NCI-H2081 (cell line): Measurements from ENCODE around the gene PDE6B.
A peak's percentile ranks its signal among the peaks of the same experiment; 100 is the strongest.
"Not testable (repeated sequence)": the region's sequence is repeated elsewhere in the genome, so short reads cannot be mapped to it uniquely, and the experiment has no call there.

Experiments
- DNase-seq, 2 experiments: peaks; one replicate each; lab custom pipeline; 2025; lab: John Stamatoyannopoulos, UW

PDE6B gene

DNA sequence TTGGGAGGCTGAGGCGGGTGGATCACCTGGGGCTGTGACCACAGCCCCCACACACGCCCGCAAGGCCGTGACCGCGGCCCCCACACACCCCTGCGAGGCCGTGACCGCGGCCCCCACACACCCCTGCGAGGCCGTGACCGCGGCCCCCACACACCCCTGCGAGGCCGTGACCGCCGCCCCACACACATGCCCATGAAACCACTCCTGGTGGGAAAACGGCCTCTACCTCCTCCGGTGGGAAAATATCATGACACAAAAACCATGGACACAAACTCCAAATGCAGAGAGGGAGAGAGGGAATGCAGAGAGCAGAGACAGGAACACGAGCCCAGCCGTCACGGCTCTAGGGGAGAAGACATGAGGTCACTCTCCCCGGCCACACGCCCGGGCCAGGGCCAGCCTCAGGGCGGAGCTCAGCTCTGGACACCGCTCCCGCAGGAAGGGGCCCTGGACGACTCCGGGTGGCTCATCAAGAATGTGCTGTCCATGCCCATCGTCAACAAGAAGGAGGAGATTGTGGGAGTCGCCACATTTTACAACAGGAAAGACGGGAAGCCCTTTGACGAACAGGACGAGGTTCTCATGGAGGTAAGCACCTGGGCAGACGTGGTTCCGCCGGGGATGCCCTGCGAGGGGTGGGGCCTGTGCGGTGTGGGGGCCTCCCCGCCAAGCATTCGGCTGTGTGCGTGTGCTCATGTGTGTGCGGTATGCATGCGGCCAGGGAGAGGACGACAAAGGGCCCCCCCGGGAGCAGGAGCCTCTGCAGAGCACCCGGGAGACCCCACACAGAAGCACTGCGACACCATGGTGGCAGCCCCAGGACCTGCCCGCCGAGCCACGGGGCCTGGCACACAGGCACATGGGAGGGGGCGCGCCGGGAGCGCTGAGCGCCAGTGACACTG lies 31.3 kb downstream of the PDE6B start:
- no peak for DNase-seq

DNA sequence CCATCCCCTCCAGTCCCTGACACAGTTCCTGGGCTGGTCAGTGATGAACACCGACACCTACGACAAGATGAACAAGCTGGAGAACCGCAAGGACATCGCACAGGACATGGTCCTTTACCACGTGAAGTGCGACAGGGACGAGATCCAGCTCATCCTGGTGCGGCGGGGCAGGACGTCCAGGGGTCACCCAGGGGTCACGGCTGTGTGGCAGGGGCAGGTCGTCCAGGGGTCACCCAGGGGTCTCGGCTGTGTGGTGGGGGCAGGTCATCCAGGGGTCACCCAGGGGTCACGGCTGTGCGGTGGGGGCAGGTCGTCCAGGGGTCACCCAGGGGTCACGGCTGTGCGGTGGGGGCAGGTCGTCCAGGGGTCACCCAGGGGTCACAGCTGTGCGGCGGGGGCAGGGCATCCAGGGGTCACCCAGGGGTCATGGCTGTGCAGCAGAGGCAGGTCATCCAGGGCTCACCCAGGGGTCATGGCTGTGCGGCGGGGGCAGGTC lies 32.0 kb downstream of the PDE6B start:
- DNase-seq, result no peak

DNA sequence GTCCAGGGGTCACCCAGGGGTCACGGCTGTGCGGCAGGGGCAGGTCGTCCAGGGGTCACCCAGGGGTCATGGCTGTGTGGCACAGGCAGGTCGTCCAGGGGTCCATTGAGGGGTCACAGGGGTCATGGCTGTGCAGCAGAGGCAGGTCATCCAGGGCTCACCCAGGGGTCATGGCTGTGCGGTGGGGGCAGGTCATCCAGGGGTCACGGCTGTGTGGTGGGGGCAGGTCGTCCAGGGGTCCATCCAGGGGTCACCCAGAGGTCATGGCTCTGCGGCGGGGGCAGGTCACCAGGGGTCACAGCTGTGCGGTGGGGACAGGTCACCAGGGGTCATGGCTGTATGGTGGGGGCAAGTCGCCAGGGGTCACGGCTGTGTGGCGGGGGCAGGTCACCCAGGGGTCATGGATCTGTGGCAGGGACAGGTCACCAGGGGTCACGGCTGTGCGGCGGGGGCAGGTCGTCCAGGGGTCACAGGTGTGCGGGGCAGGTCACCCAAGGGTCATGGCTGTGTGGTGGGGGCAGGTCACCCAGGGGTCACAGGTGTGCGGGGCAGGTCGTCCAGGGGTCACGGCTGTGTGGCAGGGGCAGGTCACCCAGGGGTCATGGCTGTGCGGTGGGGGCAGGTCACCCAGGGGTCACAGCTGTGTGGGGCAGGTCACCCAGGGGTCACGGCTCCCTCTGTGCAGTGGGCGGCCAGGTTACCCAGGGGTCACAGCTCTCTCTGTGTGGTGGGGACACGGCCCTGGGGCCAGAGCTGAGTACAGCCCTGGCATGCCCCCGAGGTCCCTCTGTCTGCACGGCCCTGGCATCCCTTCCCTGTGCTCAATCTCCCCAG lies 32.7 kb downstream of the PDE6B start:
- no peak for DNase-seq

DNA sequence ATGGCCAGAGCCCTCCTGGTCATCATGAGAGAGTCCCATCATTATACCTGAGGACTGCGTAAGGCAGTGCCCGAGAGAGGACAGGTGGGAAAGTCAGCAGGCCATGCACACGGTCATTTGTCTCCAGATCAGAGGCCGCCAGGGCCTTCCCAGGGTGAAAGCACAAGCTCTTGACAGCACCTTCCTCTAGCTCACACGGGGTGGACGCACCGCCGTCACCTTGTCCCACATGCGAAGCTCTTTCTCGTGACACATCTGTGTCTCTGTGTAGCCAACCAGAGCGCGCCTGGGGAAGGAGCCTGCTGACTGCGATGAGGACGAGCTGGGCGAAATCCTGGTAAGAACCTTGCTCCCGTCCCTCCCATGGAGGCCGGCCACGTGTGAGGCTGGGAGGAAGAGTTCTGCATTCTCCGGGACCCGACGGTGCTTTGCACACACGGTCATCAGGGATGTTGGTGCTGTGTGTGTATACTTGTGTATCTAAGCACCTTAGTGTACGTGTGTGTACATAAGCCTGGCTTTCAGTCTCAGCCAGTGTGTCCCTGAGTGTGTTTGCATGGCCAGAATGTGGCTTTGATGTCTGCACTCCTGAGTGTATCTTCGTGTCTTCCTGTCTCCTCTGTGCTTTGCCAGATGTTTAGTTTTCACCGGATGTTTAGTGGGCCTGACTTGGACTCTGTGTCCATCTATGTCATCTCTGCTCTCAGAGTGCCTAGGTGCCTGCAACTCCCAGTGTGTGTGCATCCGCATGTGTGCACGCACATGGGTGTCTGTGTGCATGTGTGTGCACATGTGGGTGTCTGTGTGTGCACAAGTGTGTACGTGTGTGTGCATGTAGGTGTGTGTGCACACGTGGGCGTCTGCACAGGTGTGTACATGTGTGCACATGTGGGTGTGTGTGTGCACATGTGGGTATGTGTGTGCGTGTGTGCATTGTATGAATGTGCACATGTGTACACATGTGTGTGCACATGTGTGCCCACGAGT lies 33.6 kb downstream of the PDE6B start:
- no peak for DNase-seq

DNA sequence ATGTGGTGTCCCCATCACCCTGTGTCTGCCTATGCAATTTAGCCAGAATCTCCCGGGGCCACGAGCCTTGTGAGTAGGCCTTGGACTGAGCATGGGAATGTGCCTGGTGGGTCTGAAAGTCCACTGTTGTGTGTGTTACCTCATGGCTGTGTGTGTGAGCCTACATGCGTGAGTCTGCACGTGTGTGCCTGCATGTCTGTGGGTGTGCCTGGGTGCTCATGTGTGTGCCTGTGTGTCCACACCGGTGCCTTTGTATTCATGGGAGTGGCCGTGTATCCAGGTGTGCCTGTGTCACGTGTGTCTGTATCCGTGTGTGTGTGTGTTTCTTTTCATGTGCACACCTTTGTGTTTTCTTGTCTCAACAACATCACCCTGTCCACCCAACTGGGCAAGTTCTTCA lies 34.5 kb downstream of the PDE6B start:
- DNase-seq, result no peak

DNA sequence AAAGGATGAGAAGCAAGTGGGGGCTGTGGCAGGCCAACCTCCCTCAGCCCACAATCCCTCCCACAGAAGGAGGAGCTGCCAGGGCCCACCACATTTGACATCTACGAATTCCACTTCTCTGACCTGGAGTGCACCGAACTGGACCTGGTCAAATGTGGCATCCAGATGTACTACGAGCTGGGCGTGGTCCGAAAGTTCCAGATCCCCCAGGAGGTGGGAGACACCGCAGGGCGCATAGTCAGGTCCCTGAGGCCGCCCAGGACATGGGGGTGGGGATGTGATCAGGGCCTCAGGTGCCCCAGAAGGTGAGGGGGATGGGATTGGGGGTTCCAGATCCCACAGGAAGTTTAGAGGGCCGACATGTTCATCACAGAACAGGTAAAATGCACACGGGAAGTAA lies 35.0 kb downstream of the PDE6B start:
- DNase-seq, result no peak

DNA sequence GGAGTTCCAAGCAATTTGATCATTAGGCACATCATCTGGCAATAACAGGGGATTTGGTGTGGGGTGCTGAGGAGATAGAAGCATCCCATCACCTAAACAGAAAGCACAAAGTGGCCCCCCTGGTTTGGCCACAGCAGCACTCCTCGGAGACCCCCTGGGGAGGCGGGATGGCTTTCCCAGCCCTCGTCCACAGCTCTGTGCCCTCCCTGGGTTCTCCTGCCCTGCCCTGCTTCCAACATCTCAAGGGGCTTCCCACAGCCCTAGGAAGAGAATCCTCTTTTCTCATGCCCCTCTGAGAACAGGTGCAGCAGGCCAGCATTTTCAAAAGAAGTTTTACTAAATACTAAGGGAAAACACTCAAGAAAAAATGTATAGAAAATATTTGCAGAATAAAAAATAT lies 35.9 kb downstream of the PDE6B start:
- DNase-seq, result no peak

DNA sequence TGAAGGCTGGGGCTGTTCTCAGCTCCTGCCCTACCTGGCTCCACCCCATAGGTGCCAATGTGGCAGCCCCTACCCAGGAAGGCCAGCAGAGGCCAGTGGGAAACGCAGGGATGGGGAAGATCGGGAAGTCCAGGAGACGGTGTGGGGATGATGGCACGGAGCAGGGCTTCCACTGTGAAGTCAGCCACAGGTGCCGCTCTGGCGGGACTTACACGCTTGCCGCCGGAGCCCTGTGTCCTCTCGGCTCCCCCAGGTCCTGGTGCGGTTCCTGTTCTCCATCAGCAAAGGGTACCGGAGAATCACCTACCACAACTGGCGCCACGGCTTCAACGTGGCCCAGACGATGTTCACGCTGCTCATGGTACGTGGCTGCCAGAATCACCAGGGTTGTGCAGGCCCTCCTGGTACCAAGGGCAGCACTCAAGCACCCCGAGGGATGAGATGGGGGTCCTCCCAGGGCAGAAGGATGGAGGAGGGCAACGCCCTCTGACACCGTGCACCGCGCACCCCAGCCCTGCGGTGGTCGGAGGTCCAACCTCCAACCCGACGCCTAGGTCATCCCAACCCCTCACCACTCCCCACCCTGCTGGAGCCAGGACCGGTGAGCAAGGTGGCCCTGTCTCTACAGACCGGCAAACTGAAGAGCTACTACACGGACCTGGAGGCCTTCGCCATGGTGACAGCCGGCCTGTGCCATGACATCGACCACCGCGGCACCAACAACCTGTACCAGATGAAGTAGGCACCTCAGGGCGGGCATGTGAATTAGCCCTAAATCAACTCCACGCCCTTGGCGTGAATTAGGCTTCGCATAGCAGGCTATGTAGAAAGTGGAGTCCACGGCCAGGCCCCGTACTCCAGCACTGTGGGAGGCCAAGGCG lies 36.7 kb downstream of the PDE6B start:
- no peak for DNase-seq

DNA sequence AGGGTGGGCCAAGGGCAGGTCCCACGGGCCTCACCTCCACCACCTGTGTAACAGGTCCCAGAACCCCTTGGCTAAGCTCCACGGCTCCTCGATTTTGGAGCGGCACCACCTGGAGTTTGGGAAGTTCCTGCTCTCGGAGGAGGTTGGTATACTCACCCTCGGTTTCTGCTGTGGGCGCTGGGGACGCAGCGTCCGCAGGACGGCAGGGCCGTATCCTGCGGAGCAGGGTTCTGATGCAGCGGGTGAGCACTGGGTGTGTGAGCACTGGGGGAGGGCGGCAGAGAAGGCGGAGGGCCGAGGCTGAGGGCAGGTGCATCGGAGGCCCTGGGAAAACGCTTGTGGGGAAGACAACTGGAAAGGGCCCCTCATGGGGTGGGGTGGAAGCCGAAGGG lies 37.7 kb downstream of the PDE6B start:
- no peak for DNase-seq

DNA sequence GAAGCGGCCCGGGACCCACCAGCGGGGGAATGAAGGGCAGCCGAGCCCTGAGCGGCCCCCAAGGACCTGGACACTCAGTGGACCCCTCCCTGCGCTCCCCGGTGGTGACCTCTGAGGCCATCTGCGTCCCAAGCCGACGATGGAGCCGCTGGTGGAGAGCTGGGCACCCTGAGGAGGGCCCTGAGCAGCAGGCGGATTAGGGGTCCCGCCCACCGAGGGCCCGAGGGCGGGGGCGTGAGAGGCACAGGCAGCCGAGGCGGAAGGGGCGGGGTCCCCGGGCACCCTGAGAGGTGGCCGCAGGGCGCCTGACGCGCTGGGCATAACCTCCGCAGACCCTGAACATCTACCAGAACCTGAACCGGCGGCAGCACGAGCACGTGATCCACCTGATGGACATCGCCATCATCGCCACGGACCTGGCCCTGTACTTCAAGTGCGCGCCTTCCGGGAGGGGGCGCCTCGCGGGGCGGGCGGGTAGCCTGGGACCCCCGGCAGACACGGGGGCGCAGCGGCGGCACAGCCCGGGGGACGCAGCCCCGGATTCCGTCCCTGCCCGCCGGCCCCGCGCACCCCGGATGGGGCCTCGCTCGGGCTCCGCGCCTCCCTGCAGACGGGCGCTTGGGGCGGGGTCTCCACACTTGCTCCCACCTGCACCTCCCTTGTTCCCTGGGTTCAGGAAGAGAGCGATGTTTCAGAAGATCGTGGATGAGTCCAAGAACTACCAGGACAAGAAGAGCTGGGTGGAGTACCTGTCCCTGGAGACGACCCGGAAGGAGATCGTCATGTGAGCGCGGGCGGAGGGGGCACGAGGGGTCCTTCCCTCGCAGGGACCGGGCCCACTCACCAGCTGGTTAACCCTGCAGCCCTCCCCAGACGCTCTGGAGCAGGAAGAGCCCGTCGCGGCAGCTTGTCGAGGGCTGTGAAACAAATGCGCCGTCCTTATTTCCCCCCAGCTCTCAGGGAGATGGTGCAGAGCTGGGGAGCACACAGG lies 38.4 kb downstream of the PDE6B start:
- peak in 1 of 2 experiments; percentile 28 for DNase-seq

DNA sequence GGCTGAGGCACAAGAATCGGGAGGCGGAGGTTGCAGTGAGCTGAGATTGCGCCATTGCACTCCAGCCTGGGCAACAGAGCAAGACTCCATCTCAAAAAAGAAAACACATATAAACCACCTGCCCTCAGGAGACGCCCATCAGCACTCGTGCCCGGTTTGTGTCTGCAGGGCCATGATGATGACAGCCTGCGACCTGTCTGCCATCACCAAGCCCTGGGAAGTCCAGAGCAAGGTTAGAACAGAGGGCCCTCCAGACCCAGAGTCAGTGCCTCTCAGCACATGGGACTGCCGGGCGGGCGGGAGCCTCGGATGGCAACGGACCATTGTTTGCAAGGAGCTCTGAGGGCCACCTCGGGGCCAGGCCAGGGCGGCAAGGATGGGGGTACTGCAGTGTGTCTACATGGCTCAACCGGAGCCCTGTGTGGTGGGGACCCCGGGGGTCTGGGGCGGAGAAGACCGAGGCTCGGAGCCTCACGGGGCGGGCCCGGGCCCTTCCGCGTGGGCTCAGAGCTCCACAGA lies 39.4 kb downstream of the PDE6B start:
- no peak for DNase-seq

DNA sequence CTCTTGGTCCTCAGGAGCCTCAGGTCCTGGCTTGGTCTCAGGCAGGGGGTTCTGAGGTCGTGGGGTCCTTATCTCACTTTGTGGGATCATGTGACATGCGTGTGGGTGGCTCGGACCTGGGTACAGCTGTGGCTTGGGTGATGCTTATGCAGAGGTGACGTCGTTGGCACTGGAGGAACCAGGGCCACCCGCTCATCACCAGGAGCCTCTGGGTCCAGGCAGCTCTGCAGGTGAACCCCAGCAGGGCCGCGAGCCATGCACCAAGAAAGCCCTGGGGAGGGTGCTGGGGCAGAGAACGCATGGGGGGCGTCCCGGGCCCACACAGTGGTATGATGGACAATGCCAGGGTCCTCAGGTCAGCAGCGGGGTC lies 40.0 kb downstream of the PDE6B start:
- no peak for DNase-seq

DNA sequence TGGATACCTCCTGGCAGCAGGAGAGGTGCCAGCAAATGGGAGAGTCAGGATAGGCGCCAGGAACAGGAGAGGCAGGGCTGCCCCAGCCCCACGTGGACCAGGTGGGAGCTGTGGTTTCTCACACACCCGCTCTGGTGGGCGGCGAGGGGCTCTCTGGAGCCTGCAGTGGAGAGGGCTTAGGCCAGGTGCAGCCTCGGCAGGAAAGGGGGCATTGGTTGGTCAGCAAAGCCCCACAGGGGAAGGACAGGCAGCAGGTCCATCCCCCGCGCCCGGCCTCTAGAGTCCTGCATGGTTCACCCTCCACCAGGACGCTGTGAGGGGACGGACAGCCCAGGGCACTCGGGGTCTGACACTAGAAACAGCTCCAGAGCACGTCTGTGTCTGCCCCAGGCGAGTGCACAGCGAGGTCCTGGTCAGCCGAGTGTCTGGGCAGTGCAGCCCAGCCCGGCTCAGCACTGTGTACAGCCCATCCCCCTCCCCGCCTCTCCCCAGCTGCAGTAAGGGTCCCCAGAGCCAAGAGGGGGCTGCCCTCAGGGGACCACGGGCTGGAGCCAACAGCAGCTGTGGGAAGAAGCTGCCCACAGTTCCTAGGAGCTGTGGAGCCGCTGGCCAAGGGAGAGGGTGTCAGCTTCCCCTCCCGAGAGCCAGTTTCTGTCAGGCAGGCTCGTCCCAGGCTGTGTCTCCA lies 40.5 kb downstream of the PDE6B start:
- no peak for DNase-seq

DNA sequence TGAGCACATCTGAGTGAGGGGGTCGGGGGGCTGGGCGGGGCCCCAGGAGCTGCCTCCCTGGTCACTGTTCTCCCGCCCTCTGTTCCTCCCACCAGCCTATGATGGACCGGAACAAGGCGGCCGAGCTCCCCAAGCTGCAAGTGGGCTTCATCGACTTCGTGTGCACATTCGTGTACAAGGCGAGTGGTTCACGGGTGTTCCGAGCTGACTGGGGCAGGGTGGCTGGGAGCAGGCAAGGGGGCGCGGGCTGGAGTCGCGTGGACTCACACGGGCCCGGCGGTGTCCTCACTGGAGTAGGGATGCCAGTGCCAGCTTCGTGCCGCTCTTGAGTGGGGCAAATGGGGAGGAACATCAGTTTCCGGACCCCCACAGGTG lies 41.0 kb downstream of the PDE6B start:
- DNase-seq, result no peak

DNA sequence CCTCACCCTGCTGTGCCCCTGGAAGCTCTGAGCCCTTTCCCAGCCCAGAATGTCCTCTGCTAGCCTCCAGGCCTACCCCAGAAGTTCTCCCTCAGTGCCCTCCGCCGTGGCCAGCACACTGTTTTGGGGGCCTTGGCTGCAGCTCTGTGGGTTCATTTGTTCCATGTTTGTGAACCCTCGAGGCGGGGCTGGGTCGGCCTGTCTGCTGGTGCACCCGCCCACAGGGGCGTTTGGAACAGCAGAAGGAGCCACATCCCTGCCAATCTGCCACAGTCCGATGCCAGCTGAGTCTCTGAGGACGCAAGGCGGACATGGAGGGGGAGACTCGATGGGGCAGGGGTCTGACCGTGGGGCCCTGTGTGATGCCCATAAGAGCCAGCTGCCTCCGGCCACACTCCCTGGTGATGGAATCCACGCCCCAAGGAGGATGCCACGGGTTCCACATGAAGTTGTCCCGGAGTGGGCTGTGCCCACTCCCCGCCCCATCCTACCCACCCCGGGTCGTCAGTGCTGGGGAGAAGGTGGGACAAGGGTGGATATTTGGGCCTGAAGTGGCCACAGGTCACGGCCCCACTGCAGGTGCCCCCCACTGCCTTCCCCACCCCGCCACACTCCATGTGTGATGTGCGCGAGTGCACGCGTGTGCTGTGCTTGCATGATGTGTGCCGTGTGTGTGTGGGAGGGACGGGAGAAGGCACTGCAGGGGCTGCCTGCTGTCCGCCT lies 41.6 kb downstream of the PDE6B start:
- no peak for DNase-seq

DNA sequence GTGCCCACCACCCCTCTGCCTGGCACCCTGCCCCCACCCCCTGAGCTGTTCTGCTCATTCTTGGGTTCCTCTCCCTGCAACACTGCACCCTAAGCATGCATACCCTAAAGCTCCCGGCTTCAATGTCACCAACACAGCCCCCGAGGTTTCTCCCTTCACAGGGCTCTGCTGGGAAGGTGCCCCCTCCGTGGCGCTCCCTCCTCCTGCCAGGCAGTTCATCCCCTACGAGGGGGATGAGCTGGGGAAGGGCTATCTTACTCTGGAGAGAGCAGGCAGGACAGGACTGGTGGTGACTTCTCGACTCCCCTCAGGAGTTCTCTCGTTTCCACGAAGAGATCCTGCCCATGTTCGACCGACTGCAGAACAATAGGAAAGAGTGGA lies 42.2 kb downstream of the PDE6B start:
- DNase-seq, result no peak

DNA sequence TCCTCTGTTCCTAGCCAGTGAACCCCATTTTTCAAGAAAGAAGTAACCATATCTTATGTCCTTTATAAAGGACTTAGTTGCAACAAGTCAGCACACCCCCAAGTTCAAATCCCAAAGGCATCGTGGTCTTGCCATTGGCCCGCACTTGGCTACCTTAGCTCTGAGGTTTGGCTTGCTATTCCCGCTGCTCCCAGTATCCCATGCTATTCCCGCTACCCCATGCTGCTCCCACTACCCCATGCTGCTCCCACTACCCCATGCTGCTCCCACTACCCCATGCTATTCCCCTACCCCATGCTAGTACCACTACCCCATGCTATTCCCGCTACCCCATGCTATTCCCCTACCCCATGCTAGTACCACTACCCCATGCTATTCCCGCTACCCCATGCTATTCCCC lies 42.8 kb downstream of the PDE6B start:
- DNase-seq, result not testable (repeated sequence)
